Left ventricle myocardium inferior (tissue), 1 donor: Measurements from ENCODE around the gene SLC24A3. TPM values are rescaled to one million over a fixed set of nuclear protein-coding genes. Genes with fewer than 3 reads are reported as not detected.

Experiments
- DNase-seq: peaks from one replicate; pipeline ENCODE4 v3.0.0-alpha.2; 2020
- H3K27ac ChIP-seq: fragments of 200-600 bp; replicated peaks from 2 replicates; pipeline ENCODE4 v1.8.0; 2021
- H3K27me3 ChIP-seq: fragments of 200-600 bp; 2 replicates; pipeline ENCODE4 v1.8.0; 2021; ENCODE audit warnings: low read depth
- H3K36me3 ChIP-seq: fragments of 200-600 bp; 2 replicates; pipeline ENCODE4 v1.8.0; 2021
- H3K4me1 ChIP-seq: fragments of 200-600 bp; 2 replicates; pipeline ENCODE4 v1.8.0; 2021
- H3K4me3 ChIP-seq: fragments of 200-600 bp; 2 replicates; pipeline ENCODE4 v1.8.0; 2021; ENCODE audit warnings: mild to moderate bottlenecking, moderate library complexity
- H3K9me3 ChIP-seq: fragments of 200-600 bp; replicated peaks from 2 replicates; pipeline ENCODE4 v1.8.0; 2021
- intact Hi-C: fragments of 100-400 bp; cut with micrococcal nuclease; formaldehyde crosslinking; loops from one replicate; pipeline ENCODE4 v1.11.0; 2022
- total RNA-seq: library from RNA; stranded (reverse); fragmentation: NEBNext Ultra II Directional; extraction: Animal tissue kit (Norgen Biotek cat#: 25700); gene quantifications from one replicate; pipeline ENCODE4 v1.2.1, GENCODE V29; 2021
- TF ChIP-seq, protein P1 (sequence below): fragments of 200-600 bp; IDR thresholded peaks from 2 replicates; pipeline ENCODE4 v1.8.0; 2021; ENCODE audit warnings: antibody characterized with exemption, mild to moderate bottlenecking, borderline replicate concordance
- donor health status: DM: no; HTN: yes; CAD: no; lungs with severe emphysema.

SLC24A3 gene
- total RNA-seq, 1 donor from 2014 or later = 1.3 TPM

GRCh38 chr20:19412254-19412653 is 199.8 kb downstream of the SLC24A3 start:
- no peak for DNase-seq
- H3K4me3 ChIP-seq = no peak overlapping the region
- H3K27ac ChIP-seq = no peak overlapping the region
- H3K9me3 ChIP-seq = no peaks in the 10 kb centered on the region
- TF ChIP-seq, protein P1, sequence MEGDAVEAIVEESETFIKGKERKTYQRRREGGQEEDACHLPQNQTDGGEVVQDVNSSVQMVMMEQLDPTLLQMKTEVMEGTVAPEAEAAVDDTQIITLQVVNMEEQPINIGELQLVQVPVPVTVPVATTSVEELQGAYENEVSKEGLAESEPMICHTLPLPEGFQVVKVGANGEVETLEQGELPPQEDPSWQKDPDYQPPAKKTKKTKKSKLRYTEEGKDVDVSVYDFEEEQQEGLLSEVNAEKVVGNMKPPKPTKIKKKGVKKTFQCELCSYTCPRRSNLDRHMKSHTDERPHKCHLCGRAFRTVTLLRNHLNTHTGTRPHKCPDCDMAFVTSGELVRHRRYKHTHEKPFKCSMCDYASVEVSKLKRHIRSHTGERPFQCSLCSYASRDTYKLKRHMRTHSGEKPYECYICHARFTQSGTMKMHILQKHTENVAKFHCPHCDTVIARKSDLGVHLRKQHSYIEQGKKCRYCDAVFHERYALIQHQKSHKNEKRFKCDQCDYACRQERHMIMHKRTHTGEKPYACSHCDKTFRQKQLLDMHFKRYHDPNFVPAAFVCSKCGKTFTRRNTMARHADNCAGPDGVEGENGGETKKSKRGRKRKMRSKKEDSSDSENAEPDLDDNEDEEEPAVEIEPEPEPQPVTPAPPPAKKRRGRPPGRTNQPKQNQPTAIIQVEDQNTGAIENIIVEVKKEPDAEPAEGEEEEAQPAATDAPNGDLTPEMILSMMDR = no peak
- H3K27me3 ChIP-seq = peaks cover under 1% of the 10 kb centered on the region
- no peaks in the 10 kb centered on the region for H3K36me3 ChIP-seq
- H3K4me1 ChIP-seq = no peaks in the 10 kb centered on the region
- intact Hi-C loops = no loop called here

GRCh38 chr20:19414600-19414999 is 202.2 kb downstream of the SLC24A3 start:
- no peak for DNase-seq
- intact Hi-C loops = no loop called here
- TF ChIP-seq, protein P1 = no peak
- Histone ChIP-seq H3K27ac (no peak overlapping the region), H3K27me3 (no peaks in the 10 kb centered on the region), H3K9me3 (peaks cover 9% of the 10 kb centered on the region), H3K4me3 (no peak overlapping the region), H3K4me1 (no peaks in the 10 kb centered on the region), H3K36me3 (no peaks in the 10 kb centered on the region)

DNA sequence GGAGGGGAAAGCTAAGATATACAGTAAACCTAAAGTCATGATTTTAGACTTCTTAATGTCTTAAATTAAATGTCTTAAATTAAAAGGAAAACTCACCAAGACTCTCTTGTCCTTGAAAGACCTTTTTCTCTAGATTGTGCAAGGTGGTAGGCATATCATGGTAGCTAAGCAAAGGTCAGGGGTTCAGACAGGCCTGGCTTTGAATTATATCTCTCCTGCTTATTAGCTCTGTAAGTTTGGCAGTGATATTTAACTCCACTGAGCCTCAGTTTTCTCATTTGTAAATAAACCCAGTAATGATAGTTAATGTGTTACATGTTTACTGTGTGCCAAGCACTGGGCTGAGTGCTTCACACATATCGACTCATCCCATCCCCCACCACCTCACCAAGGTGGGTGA is 203.3 kb downstream of the SLC24A3 start:
- Histone ChIP-seq H3K4me3 (no peak overlapping the region), H3K4me1 (no peaks in the 10 kb centered on the region), H3K9me3 (peaks cover 9% of the 10 kb centered on the region), H3K27ac (no peak overlapping the region), H3K36me3 (no peaks in the 10 kb centered on the region), H3K27me3 (no peaks in the 10 kb centered on the region)
- intact Hi-C loops = no loop called here
- TF ChIP-seq, protein P1 = no peak
- no peak for DNase-seq

- no peaks in the 10 kb centered on the region for H3K36me3 ChIP-seq
- DNase-seq = no peak
- intact Hi-C loops = no loop called here
- H3K27me3 ChIP-seq = peaks cover 2% of the 10 kb centered on the region
- H3K4me1 ChIP-seq = no peaks in the 10 kb centered on the region
- no peak overlapping the region for H3K27ac ChIP-seq
- TF ChIP-seq, protein P1 = no peak
- peaks cover 13% of the 10 kb centered on the region for H3K9me3 ChIP-seq
- no peak overlapping the region for H3K4me3 ChIP-seq
These were observed 204.2 kb downstream of the SLC24A3 start for GRCh38 chr20:19416627-19417026.

GRCh38 chr20:19419396-19419795 is 207.0 kb downstream of the SLC24A3 start:
- H3K27me3 ChIP-seq = peaks cover 25% of the 10 kb centered on the region
- intact Hi-C loops = no loop called here
- H3K9me3 ChIP-seq = peaks cover 18% of the 10 kb centered on the region
- no peak for DNase-seq
- TF ChIP-seq, protein P1 = no peak
- no peak overlapping the region for H3K4me3 ChIP-seq
- H3K27ac ChIP-seq = no peak overlapping the region
- no peaks in the 10 kb centered on the region for H3K4me1 ChIP-seq
- H3K36me3 ChIP-seq = no peaks in the 10 kb centered on the region
